Measurements from ENCODE around the gene RPS14.

The RPS14 gene

DNA sequence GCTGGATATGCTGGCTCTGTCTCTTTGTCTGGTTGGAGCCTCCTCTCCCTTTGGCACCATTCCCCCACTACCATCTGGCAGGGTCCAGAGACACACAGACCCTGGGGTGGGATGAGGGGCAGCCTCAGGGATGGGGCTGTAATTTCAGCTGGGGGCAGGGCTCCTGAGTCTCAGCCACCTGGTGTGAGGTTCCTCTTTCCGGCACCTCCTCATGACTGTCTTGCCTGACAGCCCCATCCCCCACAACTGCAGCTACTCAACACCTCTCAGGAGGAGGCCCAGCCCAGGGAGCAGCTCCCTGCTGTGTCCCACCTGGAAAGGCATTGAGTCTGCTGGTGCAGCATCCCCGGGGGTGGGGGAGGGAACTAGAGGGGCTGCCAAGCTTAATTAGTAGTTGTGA, 11.7 kb upstream of the RPS14 start:
- Mint-ChIP-seq H3K4me3 (no peak overlapping the region), H3K27ac (no peak overlapping the region), H3K27me3 (ENCODE audit: low read depth) (no peaks in the 10 kb centered on the region), H3K9me3 (no peaks in the 10 kb centered on the region), H3K4me1 (peaks cover 33% of the 10 kb centered on the region), H3K36me3 (ENCODE audit: low read depth) (no peaks in the 10 kb centered on the region)
- TF ChIP-seq, protein P1, sequence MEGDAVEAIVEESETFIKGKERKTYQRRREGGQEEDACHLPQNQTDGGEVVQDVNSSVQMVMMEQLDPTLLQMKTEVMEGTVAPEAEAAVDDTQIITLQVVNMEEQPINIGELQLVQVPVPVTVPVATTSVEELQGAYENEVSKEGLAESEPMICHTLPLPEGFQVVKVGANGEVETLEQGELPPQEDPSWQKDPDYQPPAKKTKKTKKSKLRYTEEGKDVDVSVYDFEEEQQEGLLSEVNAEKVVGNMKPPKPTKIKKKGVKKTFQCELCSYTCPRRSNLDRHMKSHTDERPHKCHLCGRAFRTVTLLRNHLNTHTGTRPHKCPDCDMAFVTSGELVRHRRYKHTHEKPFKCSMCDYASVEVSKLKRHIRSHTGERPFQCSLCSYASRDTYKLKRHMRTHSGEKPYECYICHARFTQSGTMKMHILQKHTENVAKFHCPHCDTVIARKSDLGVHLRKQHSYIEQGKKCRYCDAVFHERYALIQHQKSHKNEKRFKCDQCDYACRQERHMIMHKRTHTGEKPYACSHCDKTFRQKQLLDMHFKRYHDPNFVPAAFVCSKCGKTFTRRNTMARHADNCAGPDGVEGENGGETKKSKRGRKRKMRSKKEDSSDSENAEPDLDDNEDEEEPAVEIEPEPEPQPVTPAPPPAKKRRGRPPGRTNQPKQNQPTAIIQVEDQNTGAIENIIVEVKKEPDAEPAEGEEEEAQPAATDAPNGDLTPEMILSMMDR (IDR thresholded peaks at IDR 0.05; ENCODE audit: unreplicated experiment in 3 of 3): no peak

DNA sequence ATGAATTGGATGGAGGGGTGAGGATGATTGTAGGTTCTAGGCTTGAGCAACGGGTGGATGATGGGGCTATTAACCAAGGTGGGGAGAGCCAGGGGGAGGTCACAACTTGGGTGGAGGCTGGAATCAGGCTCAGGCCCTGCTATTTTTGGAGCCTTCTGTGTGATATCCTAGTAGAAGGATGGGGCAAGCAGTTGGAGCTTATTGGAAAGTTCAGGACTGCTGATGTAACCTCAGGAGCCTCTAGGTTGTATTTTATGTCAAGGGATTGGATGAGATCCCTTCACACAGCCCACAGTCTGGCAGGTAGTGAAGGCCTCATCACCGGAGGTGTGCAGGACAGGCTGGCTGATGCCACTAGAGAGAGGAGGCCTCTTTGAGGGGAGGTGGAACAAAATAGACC, 11.2 kb upstream of the RPS14 start:
- no peaks in the 10 kb centered on the region for H3K27me3 Mint-ChIP-seq (ENCODE audit: low read depth)
- H3K4me3 Mint-ChIP-seq: no peak overlapping the region
- peak overlapping the region; percentile 11 to 69 (median 58) for H3K27ac Mint-ChIP-seq
- TF ChIP-seq, protein P1 (IDR thresholded peaks at IDR 0.05; ENCODE audit: unreplicated experiment in 3 of 3): no peak
- peaks cover 33% of the 10 kb centered on the region for H3K4me1 Mint-ChIP-seq
- H3K36me3 Mint-ChIP-seq (ENCODE audit: low read depth): no peaks in the 10 kb centered on the region
- H3K9me3 Mint-ChIP-seq: no peaks in the 10 kb centered on the region

DNA sequence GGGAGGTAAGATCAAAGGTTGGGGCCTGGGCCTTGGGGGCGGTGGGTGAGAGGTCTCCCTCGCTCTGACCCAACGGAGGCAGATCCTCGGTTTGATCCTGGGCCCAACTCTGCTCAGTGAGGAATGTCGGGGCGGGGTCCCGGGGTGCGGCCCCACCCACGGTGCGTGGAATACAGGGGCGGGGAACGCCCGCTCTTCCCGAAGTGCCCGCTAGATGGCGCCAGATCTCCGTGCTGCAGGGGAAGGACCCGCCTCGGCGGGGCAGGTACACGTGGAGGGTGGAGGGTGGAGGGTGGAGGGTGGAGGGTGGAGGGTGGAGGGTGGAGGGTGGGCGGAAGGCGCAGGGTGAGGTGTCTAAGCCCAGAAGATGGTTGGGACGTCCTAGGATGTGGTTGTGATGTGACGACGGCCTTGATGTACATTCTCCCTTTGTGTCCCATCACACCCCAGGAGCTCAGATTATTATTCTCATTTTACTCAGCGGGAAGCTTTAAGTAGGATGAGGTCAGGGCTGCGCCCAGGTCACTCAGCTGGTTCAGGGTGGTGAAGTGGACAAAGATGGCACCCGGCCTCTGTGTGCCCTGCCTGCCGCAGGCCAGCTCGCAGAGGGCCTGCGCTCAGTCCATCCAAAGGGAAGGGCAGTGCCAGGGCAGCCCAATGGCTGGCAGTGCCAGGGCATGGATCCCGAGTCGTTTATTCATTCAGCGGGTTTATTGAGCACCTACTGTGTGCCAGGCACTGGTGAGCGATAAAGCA, 9.4 kb upstream of the RPS14 start:
- Mint-ChIP-seq H3K4me1 (peaks cover 26% of the 10 kb centered on the region), H3K9me3 (no peaks in the 10 kb centered on the region), H3K4me3 (peak overlapping the region in 2 of 3 experiments; percentile 8 to 49), H3K27ac (peak overlapping the region in 1 of 3 experiments; percentile 18), H3K27me3 (ENCODE audit: low read depth) (no peaks in the 10 kb centered on the region), H3K36me3 (ENCODE audit: low read depth) (no peaks in the 10 kb centered on the region)
- TF ChIP-seq, protein P1 (IDR thresholded peaks at IDR 0.05; ENCODE audit: unreplicated experiment in 3 of 3): peak; percentile 78 to 83 (median 79)

DNA sequence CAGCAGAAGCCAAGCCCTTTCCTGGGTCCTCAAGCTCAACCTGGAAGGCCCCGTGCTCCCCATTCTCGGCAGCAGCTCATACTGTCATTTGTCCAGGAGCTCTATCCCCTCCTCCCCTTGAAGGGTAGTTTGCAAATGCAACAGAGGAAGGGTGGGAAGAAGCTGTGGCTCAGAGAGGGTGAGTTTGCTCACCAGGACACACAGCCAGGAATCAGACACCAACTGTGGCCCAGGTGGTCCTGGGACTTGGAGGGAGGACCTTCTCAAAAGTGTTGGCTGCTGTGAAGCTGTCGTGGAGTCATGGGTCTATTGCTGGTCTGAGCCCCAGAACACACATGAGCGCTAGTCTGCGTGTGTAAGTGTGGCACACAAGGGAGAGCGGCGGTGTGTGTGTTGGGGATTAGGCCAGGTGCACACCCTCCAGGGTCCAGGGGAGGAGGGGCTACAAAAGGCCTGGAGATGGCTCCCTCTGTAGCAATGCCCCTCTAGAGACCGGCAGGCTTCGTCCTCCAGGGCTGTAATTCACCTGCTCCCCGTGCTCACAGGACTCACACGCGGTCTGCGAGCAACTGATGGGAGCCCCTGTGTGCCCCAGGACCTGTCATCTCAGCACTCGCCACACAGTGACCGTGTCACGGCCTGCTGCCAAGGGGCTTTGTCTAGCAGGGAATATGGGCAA, 8.2 kb upstream of the RPS14 start:
- H3K27me3 Mint-ChIP-seq (ENCODE audit: low read depth): no peaks in the 10 kb centered on the region
- no peaks in the 10 kb centered on the region for H3K36me3 Mint-ChIP-seq (ENCODE audit: low read depth)
- TF ChIP-seq, protein P1 (IDR thresholded peaks at IDR 0.05; ENCODE audit: unreplicated experiment in 3 of 3): no peak
- H3K4me3 Mint-ChIP-seq: peak overlapping the region in 2 of 3 experiments; percentile 37 to 56
- H3K4me1 Mint-ChIP-seq: peaks cover 25% of the 10 kb centered on the region
- H3K9me3 Mint-ChIP-seq: no peaks in the 10 kb centered on the region
- no peak overlapping the region for H3K27ac Mint-ChIP-seq

DNA sequence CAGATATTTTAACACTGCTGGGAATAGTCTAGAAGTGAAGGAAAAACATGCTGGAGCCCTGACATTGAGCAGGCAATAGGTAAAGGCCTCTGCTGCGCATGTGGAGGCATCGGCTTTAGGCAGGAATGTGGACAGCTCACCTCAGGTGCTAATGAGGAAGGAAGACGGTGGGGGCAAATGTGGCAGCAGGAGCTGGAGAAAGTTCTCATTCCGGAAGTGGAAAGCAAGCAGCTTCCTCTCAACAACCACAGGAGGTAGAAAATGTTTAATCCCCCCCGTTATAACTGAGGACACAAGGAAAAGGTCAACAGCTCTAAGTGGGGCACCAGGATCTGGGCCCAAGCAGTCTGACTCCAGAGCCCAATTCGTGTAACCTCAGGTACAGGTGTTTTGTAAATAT, 7.6 kb upstream of the RPS14 start:
- peak overlapping the region; percentile 3 to 54 (median 43) for H3K4me3 Mint-ChIP-seq
- no peaks in the 10 kb centered on the region for H3K9me3 Mint-ChIP-seq
- H3K27me3 Mint-ChIP-seq (ENCODE audit: low read depth): no peaks in the 10 kb centered on the region
- H3K4me1 Mint-ChIP-seq: peaks cover 21% of the 10 kb centered on the region
- H3K36me3 Mint-ChIP-seq (ENCODE audit: low read depth): no peaks in the 10 kb centered on the region
- peak overlapping the region; percentile 17 to 47 (median 46) for H3K27ac Mint-ChIP-seq
- TF ChIP-seq, protein P1 (IDR thresholded peaks at IDR 0.05; ENCODE audit: unreplicated experiment in 3 of 3): no peak

Measured in nephron (organoid).